ENCODE measurements around the gene NACC1.

The NACC1 gene

DNA sequence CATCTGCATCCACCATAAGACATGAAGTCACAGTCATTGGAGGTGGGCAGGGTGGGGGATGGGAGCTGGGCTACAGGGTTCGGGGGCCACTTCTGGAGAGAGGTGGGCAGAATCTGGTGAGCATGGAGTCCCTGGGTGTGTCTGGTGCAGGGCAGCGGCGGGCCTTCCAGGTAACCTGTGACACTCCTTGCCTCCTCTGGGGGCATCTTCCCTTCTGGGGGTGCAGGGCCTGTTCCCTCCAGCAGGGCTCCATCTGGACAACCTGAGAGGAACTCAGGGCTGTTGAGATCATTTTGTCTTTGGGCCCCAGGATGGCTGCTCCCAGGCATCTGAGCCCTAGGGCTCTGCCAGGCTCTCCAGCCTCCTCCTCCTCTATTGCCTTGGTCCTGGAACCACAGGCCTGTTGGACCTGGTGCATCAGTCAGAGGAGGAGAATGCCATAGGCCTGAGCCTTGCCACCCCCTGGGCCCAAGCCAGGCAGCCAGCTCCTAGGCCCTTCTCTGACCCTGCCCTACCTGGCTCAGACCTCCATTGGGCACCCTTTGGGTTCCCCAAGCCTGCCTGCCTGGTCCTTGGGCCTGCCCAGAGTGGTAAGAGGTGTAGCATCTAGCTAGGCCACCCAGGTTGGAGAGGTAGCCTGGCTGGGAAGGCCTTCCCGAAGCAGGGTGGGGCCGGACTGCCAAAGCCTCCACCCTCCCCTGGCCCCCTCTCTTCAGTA, 28.8 kb upstream of the NACC1 start:
- no peak for DNase-seq

DNA sequence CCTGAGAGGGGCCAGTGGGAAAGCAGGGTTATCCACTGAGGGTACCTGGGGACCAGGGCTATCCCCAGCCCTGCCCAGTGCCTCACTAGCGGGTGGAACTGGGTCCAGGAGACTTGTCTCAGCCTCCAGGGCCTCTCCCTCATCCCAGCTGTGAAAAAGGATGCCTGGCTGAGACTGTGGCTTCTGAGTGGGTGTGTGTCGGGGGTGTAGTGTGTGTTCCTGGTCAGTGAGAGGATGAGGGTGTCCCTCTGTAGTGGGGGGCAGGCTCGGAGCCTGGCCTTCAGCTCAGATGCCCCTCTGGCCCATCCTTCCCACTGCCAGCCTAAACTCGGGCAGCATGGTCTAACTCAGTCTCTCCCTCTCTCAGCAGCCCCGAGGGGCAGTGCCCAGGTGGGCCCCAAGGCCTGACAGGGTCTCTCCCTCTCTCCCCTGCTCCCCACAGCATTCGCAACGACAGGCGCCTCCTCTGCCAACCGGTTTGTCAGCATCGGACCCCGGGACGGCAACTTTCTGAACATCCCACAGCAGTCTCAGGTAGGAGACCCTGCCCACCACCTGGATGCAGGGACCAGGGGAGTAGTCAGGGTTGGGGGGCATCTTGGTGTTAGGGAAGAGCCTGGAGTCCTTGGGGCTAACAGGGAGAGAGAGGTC, 28.1 kb upstream of the NACC1 start:
- DNase-seq = no peak

DNA sequence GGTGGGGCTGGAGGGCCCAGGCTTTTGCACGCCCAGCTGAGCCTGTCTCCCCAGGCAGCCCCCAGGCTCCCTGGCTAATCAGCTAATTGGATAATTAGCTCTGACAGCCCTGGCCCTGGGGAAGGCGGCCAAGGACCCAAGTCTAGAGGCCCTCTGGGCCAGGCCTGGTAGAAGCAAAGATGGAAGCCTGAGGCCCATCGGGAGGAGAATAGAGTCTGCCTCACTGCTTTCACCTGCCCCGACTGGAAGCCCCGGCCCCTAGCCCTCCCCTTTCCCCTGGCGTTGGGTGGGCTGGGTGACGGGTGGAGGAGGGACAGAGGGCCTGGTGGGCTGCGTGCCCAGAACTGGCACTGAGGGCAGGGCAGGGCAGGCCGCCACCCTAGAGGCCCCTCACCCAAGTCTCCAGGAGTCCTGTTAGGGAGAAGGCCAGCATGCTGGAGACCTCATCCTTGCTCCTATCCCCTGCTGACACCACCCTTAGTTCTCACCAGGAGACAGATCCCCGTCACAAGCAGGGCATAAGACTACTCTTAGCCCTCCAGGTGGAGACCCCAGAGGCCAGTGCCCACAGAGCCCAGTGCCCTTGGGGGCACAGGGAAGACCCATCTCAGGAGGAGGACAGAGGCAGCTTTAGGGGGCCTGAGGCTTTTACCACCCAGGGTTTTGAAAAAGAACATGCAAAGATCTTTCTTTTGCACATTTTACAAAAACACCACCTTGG, 27.4 kb upstream of the NACC1 start:
- no peak for DNase-seq

DNA sequence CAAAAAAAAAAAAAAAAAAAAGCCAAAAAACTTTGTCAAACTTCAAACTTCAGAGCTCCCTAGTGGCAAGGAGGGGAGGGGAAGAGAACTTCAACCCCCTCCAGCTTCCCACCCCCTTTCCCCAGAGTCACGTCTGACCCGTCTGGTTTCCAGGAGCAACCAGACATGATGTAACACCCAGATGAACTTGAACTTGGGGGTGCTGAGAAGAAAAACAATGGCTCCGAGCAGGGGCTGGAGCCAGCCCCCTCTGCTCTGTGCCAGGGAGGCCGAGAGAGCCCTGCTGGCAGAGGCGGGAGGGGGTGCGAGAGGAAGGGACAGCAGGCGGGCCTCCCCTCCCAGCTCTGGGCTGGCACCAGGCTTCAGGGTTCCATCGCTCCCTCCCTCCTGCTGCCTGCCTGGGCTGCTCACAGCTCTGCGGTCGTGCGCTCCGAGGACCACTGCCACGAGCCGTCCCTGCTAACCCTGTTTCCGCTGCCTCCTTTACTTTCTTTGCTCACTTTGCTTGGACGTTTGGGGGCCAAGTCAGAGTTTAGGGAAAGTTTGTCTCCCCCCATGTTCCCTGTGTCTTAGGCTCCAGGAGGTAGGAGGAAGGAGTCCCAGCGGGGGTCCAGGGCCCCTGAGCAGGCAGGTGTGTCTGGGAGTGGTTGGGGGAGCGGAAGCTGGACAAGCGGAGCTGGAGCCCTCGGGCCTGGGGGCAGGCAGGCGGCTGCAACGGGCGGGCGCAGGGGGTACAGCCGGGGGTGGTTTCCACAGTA, 26.5 kb upstream of the NACC1 start:
- no peak for DNase-seq

DNA sequence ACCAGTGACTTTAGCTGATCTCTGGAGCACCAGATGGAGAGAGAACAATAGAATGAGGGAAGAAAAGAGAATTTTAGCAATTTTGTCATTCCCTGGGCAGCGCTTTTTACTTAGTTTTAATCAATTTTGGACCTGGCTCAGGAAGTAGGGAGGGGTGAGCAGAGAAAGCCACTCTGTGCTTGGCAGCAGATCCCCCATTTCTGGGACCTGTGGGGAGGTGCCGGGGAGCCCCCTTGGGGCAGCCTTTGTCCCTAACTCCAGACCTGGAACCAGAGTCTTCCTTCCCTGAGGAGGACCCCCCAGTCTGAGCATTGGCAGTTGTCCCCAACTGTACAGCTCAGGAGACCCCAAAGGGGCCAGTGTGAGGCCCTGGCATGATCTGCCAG, 25.9 kb upstream of the NACC1 start:
- DNase-seq = no peak

DNA sequence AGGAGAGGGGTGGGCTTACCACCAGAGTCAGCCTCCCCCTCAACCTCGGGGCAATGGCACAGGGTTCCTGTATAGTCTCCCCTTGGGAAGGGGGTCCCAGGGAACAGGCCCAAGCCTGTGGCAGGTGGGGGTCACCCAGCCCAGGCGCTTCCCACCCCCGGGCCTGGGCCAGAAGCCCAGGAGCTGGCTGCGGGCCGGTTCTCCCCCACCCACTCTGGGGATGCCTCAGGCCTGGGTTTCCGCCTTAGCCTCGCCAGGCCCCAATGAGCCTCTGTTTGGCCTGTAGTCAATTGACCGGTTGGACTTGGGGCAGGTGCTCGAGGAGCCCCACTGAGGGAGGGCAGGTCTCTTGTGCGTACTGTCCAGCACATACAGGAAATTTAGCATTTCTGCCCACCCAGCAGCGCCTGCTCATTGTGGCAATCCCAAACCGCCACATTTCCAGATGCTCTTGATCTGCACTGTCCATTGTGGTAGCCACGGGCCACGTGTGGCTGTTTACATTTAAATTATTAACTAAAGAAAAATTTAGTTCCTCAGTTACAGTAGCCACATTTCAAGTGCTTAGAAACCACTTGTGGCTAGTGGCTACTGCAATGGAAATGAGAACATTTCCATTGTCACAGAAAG, 25.3 kb upstream of the NACC1 start:
- DNase-seq = no peak

DNA sequence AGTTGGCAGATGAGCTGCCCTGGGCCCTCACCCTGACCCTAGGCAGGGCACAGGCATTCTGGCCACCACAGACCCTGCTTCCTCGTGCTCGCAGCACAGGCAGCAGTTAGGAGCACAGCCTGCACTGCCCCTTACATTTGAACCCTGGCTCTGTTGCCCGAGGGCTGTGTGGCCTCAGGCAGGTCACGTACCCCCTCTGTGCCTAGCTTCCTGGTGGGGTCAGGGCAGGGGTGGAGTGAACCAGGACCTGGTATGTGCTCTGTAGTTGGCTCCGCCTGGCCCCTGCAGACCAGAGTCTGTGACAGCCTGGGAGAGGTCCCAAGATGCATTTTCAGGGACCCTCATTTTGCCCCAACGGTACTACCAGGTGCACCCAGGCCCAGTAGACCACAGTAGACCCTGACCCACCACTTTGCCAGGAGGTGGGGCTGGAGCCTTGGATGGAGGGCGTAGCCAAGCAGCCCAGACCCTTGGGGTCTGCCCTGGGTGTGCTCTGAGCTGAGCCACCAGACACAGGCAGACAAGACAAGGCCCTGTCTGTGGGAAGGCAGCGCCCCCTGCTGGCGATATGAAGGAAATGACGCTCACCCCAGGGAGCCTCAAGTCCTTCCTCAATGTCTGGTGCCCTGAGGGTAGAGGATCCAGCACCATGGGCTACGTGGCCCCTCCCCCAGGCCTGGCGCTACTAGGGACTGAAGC, 24.5 kb upstream of the NACC1 start:
- DNase-seq = no peak

DNA sequence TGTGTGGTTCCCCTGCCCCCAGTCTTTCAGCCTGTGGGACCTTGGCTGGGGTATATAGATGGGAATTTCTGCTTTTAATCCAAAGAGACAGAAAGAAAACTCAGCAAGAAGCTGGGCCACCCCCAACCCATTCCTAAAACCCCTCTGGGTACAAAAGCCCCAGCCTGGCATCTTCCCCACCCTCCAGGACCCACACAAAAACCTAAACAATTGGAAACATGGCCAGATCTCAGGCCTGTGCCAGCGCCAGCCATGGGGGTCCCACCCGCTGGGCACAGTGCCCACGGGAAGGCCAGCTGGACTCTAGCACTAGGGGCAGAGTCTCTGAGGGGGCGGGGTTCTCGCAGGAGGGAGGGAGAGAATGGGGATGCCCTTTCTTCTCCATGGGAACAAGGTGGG, 24.0 kb upstream of the NACC1 start:
- no peak for DNase-seq

DNA sequence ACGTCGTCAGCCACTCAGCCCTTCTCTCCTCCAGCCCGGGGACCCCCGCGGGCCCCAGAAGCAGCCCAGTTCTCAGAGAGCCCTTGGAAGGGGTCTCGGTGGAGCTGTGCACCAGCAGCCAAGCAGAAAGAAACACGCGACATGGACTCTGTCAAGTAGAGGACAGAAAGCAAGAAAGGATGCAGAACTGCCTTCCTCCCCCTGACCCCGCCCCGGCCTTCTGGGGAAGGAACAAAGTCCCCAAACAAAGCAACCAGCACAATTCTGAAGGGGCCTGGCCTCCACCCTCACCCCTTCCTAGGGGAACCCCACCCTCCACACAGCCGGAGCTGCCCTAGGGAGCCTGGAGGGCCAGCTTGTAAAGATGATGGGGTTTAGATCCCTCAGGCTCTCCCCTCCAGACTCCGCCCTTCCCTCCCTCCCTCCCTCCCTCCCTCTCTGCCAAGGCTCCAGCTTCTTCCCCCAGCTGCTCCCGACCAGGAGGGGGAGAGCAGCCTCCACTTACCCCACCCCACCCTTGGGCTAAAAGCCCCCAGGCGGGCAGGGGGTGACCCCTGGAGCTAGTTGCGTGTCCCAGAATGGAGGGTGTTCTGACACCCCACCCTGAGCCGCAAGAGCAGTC, 23.2 kb upstream of the NACC1 start:
- DNase-seq = no peak

DNA sequence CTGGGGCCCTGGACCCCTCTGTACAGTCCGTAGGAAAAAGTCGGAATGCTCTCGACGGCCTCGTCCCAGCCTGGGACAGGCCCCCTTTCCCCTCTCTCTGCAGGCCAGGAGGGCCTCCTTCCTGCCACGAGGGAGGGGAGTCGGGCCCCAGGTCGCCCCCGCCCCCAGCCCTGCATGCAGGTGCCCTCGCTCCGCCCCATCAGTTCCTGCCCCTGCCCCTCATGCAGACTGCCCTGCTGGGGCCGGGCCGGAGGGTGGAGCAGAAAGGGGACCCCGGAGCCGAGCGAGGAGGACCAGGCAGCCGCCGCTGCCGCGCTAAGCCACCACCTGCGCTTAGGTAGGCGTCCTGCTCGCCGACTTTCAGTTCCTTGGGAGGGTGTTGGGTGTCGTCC, 22.7 kb upstream of the NACC1 start:
- no peak for DNase-seq

DNA sequence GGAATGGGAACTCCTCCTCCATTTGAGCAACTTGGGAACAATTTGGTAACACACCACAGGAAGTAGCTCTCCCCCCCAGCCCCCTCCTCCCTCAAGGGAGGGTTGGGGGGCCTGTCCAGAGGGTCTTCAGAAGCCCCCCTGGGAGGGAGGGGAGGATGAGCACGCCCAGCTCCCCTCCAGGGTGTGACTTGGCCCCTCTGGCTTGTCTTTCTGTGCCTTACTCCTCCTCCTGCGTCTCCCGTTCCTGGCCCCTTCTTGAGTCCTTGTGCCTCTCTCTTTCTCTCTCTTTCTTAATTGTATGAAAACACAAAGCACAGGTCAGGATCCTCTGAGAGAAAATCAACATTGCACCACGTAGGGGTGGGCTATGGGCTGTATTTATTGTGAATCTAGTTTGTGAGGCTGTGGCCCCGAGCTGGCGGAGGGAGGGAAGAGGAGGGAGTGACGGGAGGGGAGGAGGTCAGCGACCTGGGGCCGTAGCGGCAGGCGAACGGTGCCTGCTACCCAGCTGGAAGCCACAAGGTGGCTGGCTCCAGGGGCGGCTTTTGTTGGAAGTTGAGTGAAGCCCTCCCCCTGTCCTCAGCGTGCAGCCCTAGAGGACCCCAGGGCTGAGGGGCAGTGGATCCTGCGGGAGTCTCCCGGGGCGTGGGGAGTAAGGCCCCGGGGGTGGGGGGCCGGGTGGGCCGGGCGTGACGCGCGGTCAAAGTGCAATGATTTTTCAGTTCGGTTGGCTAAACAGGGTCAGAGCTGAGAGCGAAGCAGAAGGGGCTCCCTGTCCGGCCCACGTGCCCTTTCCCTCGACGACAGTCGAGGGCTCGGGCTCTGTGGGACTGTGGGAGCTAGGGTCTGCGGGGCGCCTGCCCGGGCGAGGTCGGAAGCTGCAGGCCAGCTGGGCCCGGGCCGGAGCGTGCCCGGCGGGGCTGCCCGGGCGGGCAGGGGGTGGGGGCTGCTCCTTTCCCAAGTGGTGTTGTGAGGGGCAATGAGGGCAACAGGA, 21.8 kb upstream of the NACC1 start:
- no peak for DNase-seq

DNA sequence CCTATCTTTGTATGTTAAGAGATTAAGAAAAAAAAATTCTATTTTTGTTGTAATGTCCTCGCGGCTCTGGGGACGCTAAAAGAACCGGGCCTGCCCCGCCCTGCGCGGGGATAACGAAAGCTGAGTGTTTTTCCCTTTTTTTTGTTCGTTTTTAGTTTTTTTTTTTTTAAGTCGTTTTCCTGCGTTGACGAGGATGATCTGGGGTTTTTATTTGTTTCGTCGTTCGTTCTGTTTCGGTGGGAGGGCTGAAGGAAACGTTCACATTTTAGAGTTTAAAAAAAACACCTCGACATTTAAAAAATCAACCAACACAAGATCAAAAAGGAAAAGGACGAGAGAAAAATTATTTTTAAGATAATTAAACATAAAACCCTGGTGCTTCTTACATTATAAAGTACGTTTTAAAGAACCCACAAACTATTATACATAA, 21.0 kb upstream of the NACC1 start:
- DNase-seq = no peak

DNA sequence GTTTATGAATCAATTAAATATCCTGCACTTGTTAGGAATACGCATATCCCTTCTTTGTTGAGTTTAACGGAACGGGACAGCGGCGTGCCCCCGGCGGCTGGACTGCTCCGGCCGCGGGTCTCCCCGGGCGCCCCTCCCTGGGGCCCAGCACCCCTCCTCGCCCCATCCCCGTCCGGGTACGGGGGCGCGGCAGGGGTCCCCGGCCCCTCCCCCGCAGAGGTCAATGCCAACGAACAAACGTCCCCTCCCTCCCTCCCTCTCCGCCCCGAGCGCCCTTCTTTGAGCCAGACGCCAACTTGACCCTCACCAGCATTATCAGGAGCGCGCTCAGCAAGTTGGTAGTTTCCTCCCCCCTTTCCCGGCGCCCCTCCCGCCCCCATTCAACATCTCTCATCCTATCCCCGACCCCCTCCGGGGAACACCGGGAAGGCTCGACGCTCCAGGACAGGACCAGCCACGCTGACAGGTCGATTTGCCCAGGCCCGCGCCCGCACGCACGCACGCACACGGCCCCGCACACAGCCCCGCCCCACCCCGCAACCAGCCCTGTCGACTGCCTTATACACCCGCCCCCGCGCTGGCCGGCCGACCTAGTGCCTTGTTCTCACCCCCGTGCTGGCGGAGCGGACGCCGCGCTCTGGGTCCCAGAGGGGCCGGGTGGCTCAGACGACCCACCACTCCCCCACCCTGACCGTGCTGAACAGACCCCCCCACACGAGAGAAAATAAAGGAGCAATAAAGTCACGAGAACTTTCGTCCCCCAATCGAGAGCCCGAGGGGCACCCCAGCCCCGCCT, 20.4 kb upstream of the NACC1 start:
- no peak for DNase-seq

DNA sequence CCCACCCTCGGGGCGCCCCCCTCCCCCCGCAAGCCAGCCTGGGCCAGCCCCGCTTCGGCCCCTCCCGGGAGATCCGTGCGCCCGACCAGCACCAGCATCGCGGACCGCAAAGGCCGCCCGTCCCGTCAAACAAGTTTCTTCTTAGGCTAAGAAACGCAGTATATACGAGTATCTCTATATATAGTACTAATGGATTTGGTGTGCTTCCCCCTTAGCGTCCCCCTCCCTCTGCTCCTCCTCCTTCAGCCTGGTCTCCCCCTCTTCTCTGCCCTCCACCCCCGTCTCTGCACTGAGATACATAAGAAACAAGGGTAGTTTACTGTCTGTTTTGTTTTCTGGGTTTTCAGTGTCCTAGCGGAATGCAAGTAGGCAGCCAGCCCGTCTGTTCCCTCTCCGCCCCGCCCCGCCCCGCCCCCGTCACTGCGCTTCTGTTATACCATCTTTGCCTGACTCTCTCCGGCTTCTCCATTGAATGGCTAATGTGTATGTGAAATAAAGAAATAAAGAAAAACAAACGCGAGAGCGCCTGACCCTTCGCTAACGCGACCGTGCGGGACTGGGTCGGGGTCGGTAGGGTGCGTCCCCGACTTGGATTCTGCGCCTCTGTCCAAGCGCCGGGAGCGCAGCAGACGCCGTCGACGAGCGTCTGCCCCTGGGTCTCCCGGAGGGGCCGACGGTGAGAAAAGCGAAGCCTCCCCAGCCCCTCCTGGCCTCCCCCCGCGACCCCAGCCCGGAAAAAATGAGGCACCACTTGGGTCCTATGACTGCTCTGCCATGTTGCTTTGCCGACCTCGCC, 19.6 kb upstream of the NACC1 start:
- DNase-seq = no peak

DNA sequence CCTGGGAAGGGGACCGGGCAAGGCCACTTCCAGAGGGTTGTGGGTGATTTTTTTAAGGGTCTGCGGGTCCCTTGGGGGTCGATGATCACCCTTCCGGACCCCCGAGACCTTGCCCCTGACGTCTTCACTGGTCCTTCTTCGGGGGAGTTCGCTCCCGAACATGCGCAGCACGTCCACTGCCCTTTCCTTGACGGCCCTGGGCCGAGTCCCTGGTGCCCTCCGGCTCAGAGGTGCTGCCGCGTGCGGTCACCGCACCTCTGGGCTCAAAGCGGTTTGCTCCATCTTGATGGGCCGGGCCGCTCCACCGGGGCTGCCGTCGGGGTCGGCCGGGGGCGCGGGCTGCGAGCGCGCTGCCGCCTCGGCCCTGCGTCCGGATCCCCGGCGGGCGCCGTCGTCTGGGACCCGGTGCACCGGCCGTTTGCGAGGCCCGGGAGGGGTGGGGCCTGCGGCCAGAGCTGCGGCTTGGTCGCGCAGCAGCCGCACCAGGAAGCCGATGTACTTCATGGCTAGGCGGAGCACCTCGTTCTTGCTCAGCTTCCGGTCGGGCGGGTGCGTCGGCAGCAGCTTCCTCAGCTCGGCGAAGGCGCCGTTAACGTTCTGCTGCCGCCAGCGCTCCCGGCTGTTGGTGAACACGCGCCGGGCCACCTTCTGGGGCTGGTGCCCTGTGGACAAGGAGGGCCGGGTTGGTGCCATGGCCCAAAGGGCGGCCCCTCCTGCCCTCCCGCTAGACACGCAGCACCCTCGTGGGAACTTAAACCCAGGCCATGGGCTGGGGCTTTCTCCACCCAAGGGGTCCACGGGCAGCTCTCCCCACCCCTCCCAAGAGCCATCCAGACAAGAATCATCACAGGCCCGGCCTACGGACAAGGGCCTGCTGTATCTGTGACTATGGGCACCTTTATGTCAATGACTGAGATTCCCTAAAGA, 18.7 kb upstream of the NACC1 start:
- no peak for DNase-seq

DNA sequence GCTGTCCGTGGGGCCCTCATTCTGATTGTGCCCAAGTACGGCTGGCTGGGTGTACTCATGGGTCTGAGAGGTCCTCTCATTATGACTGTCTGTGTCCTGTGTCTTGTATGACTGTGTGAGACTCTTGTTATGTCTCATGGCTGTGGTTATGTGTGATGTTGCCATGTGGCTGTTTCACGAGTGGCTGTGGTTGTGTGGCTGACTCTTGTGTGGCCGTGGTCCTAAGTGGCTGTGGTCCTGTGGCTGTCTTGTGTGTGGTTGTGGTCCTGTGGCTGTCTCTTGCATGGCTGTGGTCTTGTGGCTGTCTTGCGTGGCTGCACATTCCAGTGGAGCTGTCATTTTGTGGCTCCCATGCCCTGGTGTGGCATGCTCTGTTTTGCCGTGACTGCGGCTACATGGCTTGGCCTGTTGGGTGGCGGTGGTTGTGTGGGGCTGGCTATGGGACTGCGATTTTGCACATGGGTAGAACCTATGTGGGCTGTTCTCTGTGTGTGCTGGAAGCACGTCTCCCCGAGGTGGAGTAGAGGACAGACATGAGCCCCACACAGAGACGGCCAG, 18.0 kb upstream of the NACC1 start:
- no peak for DNase-seq

DNA sequence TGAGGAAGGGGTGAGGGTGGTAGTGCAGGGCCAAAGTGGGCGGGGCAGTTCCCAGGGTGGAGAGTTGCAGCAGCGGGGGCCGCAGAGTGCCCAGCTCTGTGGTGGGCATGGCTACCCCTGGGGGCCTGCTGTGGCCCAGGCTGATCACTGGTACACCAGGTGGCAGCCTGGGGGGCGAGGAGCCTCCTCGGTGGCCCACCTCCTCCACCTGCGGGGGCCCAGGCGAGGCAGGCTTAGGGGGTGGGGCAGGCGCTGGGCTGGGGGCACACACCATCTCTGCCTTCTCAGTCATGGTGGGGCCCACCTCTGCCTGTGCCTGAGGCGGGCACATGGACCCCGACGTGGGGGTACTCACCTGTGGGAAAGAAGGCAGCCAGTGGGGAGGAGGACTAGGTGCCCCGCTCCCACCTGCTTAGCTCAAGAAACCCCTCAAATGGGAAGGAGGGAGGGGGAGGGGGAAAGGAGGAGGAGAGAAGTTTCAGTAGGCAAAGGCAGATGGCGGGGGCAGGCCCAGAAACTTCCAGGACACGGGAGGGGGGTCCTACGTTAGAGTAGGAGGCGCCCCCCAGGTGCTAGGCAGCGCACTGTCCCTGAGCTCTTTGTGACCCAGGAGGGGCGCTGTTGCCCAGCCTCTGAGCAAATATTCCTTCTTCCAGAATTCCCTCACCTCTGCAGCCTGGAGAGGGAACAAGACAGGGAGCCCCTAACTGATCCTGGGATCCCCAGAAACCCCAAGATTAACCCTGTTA, 17.0 kb upstream of the NACC1 start:
- no peak for DNase-seq

All from cortex of kidney (tissue), 1 donor.